Testis (tissue), 2 donors: ENCODE measurements around the gene C9orf50.

ENCODE experiments used
- POLR2A ChIP-seq: fragments of 450-650 bp; IDR thresholded peaks from one replicate; pipeline ENCODE4 v1.6.1; 2017; ENCODE audit warnings: antibody characterized with exemption, mild to moderate bottlenecking, moderate library complexity
- TF ChIP-seq, protein P1 (sequence below), 3 experiments: fragments of 450-650 bp in 2 of 3; fragments of 200-600 bp in 1 of 3; sonication (generic) in 1 of 3; IDR thresholded peaks; one replicate each; pipeline ENCODE4 v1.5.1; 2016 to 2019; ENCODE audit warnings: antibody characterized with exemption in 3 of 3, mild to moderate bottlenecking in 2 of 3, moderate library complexity in 1 of 3

DNA sequence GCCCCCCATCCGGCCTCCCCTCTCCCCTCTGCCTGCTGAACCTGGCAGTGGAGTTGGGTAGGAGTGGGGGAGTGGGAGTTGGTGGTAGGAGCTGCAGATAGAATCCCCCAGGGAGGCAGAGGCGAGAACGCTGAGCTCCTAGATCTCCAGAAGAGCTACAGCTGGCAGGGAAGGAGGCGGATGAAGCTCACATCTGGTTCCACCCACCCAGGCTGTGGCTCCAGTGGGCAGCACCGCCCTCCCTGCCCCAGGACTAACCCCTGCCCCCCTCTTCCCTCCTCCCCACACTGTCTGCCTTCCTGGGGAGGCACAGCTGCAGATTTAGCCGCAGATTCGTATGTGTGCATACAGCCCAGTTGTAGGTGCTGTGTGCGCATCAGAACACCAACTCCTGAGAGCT lies 34.2 kb downstream of the C9orf50 start:
- TF ChIP-seq, protein P1, sequence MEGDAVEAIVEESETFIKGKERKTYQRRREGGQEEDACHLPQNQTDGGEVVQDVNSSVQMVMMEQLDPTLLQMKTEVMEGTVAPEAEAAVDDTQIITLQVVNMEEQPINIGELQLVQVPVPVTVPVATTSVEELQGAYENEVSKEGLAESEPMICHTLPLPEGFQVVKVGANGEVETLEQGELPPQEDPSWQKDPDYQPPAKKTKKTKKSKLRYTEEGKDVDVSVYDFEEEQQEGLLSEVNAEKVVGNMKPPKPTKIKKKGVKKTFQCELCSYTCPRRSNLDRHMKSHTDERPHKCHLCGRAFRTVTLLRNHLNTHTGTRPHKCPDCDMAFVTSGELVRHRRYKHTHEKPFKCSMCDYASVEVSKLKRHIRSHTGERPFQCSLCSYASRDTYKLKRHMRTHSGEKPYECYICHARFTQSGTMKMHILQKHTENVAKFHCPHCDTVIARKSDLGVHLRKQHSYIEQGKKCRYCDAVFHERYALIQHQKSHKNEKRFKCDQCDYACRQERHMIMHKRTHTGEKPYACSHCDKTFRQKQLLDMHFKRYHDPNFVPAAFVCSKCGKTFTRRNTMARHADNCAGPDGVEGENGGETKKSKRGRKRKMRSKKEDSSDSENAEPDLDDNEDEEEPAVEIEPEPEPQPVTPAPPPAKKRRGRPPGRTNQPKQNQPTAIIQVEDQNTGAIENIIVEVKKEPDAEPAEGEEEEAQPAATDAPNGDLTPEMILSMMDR (IDR thresholded peaks at IDR 0.05), result no peak
- TF ChIP-seq POLR2A, result no peak
